HG02571 (cell line): Measurements from ENCODE around the gene SYNPO2.
A peak's percentile ranks its signal among the peaks of the same experiment; 100 is the strongest.
"Not testable (repeated sequence)": the region's sequence is repeated elsewhere in the genome, so short reads cannot be mapped to it uniquely, and the experiment has no call there.

Experiments used
- ATAC-seq: cut with Tn5 transposase; IDR thresholded peaks from one replicate; pipeline ENCODE4 v1.9.1; 2021; ENCODE audit warnings: mild to moderate bottlenecking, moderate library complexity; ENCODE audit not compliant: unreplicated experiment

Gene SYNPO2

GRCh38 chr4:118972167-118972566 is 83.5 kb downstream of the SYNPO2 start:
- ATAC-seq = no peak

DNA sequence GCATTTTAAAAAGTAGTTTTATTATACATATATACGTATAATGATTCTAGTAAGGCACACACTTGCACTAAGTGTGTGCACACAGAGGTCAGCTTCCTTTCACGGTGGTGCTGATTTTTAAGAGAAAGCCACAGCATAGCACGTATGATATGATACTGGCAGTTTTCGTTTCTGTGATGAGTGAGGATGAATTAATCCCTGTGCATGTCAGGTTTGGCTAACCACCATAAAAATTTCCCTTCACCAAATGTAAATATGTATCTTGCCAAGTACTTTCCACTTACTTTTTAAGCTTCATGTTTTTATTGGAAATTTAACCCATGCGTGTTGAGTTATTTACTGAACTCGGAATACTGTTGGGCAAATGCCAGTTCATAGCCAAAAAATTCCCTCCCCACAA is 84.6 kb downstream of the SYNPO2 start:
- ATAC-seq = no peak

DNA sequence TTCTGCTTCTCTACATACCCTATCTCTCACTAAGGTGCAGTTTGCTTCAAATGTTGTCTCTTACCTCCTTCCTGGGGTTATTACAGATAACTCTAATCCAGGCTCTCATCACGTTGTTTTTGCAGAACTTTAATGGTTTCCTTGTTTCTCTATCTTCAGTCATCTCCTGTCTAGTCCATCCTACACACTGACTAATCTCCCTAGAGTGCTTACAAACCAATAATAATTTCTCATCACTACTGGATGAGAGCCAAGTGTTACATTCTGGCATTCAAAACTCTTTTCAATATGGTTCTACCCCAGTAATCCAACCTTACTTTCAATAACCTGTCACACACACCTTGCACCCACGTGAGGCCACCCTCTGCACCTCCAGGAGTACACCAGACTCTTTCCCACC is 86.1 kb downstream of the SYNPO2 start:
- ATAC-seq = no peak

- ATAC-seq = no peak
Observed at GRCh38 chr4:118975449-118976192, 87.0 kb downstream of the SYNPO2 start.

DNA sequence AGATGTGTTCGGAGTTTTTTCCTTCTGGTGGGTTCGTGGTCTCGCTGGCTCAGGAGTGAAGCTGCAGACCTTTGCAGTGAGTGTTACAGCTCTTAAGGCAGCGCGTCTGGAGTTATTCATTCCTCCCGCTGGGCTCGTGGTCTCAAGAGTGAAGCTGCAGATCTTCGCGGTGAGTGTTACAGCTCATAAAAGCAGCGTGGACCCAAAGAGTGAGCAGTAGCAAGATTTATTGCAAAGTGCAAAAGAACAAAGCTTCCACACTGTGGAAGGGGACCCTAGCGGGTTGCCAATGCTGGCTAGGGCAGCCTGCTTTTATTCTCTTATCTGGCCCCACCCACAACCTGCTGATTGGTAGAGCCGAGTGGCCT is 87.5 kb downstream of the SYNPO2 start:
- not testable (repeated sequence) for ATAC-seq

- not testable (repeated sequence) for ATAC-seq
Observed at GRCh38 chr4:118977100-118977499, 88.4 kb downstream of the SYNPO2 start.

- ATAC-seq = no peak
Observed at GRCh38 chr4:118979712-118980111, 91.1 kb downstream of the SYNPO2 start.

GRCh38 chr4:118981171-118981838 is 92.7 kb downstream of the SYNPO2 start:
- no peak for ATAC-seq

DNA sequence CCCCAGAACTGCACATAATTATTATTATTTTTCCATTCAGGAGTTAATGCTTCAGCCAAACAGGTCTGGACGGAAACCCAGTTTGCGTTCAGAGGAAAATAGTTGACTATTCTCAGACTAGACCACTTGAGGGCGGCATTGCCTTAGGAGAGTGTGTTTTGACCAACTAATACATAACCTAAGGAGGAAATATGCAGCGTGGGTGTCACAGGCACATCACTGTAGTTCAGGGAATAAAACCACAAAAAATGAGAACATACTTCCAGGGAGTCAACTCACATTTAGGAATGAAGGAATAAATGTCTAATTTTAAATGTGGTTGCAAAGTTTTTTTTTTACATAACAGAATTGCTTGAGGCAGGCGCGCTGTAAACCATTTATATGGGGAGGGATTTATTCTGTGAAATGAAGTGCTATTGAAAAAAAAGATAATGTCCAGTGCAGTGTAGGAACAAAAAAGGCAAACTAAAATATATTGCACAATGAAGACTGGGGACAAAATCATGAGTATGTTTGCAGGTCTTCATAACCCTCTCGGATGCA is 93.3 kb downstream of the SYNPO2 start:
- ATAC-seq = peak; percentile 92

GRCh38 chr4:118983293-118983692 is 94.6 kb downstream of the SYNPO2 start:
- ATAC-seq = no peak

DNA sequence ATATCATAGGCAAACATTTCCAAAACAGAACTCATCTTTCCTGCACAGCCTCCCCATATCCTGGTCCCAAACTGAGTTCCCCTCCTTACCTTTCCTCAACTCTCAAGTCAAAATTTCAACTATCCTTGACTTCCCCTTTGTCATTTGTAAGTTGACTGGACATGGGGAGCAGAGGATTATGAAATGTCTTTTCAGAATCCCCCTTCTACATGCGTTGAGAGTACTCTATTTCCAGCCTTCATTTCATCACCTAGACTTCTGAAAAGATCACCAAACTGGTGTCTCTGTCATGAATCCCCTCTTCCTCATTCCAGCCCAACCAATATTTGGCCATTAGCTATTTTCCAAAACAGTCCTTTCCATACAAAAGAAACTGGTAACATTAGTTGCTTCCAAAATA is 95.2 kb downstream of the SYNPO2 start:
- ATAC-seq = no peak

DNA sequence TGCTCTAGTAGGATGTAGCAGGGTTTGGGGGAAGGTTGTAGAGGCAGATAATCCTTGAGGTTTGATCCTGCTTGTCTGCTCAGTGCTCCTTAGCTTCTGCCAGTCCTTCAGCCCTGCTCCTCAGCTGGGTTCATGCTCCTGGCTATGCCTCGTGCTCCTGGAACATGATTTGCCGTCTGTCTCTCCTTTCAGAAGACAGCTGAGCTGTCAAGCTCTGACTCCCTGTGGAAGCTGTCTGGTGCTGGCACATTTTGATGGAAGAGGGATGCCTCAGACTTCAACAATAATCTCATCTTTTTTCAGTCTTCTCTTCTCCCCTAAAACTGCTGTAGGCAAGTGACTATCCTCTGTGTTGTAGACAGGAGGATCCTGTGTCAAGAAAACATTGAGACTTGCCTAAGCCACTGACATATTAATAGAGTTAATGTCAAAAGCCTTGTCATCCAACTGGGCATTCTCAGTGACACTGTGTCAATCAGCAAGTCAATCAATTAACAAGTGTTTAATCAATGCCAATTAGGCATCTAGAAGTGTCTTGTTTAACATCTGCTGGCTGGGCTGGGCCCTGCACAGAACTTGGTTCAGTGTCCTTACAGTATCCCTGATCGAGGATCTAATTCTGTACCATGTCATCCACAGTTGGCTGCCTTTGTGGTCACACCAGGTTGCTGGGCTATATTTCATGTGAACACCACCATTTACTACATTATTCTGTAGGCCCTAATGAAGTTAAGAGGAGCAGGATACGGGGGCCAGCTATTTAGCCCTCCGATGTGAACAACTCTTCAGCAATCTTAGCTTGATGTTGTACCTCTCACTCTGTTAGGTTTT is 96.7 kb downstream of the SYNPO2 start:
- ATAC-seq = no peak

DNA sequence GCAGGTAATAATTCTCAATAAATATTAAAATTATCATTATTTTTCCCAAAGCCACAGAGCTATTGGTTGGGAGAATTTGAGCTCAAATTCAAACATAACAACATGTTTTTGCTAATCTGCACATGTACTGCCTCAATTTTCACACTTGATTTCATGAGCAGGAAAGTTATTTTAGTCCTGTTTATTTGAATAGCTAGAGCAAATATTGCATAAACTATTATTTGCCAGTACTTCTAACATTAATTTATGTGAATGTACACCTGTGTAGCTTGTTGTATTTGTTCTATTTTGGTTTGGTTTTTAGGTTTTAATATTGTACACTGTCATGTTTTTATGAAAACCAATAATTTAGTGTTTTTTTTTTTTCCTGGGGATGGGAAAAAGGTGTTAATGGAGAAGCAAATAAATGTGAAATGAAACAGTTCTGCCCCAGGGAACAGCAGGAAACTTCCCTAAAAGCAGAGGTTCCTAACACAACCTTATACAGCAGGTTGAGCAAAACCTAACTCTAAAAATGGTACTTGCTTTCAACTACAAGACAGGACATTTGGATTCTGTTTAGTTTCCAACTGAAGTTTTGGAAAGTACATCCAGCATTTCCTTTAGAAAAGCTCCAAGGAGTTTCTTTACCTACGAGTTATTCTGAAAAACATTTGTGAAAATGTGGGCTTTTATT is 99.4 kb downstream of the SYNPO2 start:
- ATAC-seq = no peak

- no peak for ATAC-seq
Observed at GRCh38 chr4:118988635-118988972, 100.0 kb downstream of the SYNPO2 start.

GRCh38 chr4:118989098-118990080 is 100.7 kb downstream of the SYNPO2 start:
- ATAC-seq = no peak

DNA sequence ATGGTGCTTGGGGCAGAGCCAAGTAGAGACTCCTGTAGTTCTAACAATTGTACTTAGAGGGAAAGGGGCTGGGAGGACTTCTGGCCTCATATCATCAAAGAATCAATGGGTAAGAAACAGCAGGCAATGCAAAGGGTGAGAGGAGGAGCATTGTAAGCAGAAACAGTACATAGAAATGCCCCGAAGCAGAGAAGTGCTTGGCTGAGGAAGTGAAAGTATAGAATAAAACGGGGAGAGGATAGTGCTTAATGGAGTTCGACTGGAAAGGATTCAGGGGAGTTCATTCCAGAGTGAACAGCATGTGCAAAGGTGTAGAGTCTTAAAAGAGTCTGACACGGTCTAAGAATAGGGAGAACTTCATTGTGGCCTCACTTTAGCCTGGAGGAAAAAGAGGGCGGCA is 103.0 kb downstream of the SYNPO2 start:
- ATAC-seq = no peak

GRCh38 chr4:118992149-118992548 is 103.5 kb downstream of the SYNPO2 start:
- ATAC-seq = no peak

DNA sequence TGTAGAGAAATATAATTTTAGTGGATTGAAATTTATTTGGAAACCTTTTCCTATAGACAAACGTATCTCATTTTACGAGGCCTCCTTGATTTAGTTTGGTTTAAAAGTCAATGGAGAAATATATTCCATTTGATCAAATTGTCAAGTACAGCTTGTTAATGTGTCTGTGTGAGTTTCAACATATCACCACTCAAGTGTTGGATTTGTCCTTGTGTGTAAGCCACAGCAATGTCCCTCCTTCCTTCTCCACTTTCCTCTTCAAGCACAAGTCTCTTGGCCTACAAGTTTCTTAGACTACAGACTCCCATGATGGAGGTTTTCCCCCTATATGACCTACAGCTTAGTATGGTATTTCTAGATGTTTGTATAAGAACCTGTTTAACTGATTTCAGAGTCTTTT is 104.7 kb downstream of the SYNPO2 start:
- ATAC-seq = no peak

GRCh38 chr4:118994030-118994429 is 105.4 kb downstream of the SYNPO2 start:
- no peak for ATAC-seq
